Esophagus muscularis mucosa (tissue), 4 donors: ENCODE results near the gene ATP6AP2. TPM values are rescaled to one million over a fixed set of nuclear protein-coding genes. Genes with fewer than 3 reads are reported as not detected.
"Not testable (repeated sequence)": the region's sequence is repeated elsewhere in the genome, so short reads cannot be mapped to it uniquely, and the experiment has no call there.

Source experiments
- DNase-seq: peaks from one replicate; pipeline ENCODE4 v3.0.0-alpha.2; 2017; ENCODE audit errors: extremely low spot score
- H3K27ac ChIP-seq, 4 donors: fragments of 200-600 bp; sonication (generic); replicated peaks in 1 of 4; 1 replicate in 3 of 4; 2 replicates in 1 of 4; pipeline ENCODE4 v1.5.1; 2016 to 2019; ENCODE audit warnings: mild to moderate bottlenecking in 1 of 4
- H3K27me3 ChIP-seq, 4 donors: fragments of 200-600 bp; sonication (generic); one replicate each; pipeline versions ENCODE4 v1.5.1 to v1.6.0; 2016 to 2019
- H3K36me3 ChIP-seq, 4 donors: fragments of 200-600 bp; sonication (generic); one replicate each; pipeline ENCODE4 v1.5.1; 2016 to 2019
- H3K4me1 ChIP-seq, 4 donors: fragments of 200-600 bp; sonication (generic); one replicate each; pipeline ENCODE4 v1.5.1; 2016 to 2019
- H3K4me3 ChIP-seq, 4 donors: fragments of 200-600 bp; sonication (generic); 1 replicate in 2 of 4; 2 replicates in 2 of 4; pipeline ENCODE4 v1.5.1; 2016 to 2019; ENCODE audit warnings: mild to moderate bottlenecking in 4 of 4, moderate library complexity in 1 of 4
- H3K9me3 ChIP-seq, 4 donors: fragments of 200-600 bp; sonication (generic); 1 replicate in 3 of 4; 2 replicates in 1 of 4; pipeline ENCODE4 v1.5.1; 2016 to 2019
- EP300 ChIP-seq: sonication (generic); formaldehyde crosslinking; IDR thresholded peaks from one replicate; pipeline ENCODE4 v1.6.1; 2017; ENCODE audit warnings: antibody characterized with exemption
- POLR2A ChIP-seq: fragments of 450-650 bp; IDR thresholded peaks from one replicate; pipeline ENCODE4 v1.6.1; 2017; ENCODE audit warnings: antibody characterized with exemption, moderate library complexity, mild to moderate bottlenecking, low read depth
- POLR2AphosphoS5 ChIP-seq, 2 donors: sonication (generic); formaldehyde crosslinking; IDR thresholded peaks; one replicate each; pipeline ENCODE4 v1.6.1; 2017; ENCODE audit warnings: antibody characterized with exemption in 2 of 2
- WGBS: methylation state at CpG from one replicate; pipeline ENCODE4 v1.1.5; 2018; 5-methylcytosine and 5-hydroxymethylcytosine counted together
- intact Hi-C: fragments of 100-400 bp; cut with DNase I; formaldehyde crosslinking; loops from one replicate; pipeline ENCODE4 v1.15.1; 2023
- total RNA-seq, 4 donors: library from RNA; depleted of rRNA; stranded (reverse); fragments of >200 nt; gene quantifications; one replicate each; pipeline versions ENCODE4 v1.1.0 to v1.2.1, GENCODE V29; 2016
- TF ChIP-seq, protein P1 (sequence below), 3 experiments: fragments of 200-600 bp in 2 of 3; fragments of 450-650 bp in 1 of 3; sonication (generic) in 2 of 3; IDR thresholded peaks; one replicate each; pipeline ENCODE4 v1.5.1; 2017 to 2019; ENCODE audit warnings: antibody characterized with exemption in 3 of 3, mild to moderate bottlenecking in 2 of 3, moderate library complexity in 1 of 3

The ATP6AP2 gene
- total RNA-seq, 4 donors from 2014 or later = 76.4 to 105 (median 93.3) TPM

DNA sequence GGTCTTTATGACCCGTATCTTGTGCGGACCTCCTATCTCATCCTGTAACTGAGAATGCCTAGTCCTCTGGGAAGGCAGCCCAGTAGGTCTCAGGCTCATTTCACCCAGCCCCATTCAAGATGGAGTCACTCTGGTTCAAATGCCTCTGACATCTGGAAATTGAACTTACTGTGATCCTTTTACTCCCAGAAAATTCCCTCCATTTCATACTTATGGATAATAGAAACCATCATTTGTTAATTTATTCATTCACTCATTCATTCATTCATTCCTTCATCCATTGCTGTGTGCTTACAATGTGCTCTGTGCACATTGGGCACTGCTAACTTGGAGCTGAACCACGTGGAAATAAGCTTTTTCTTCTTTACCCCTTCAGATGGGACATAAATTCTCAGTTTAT lies 9.2 kb upstream of the ATP6AP2 start:
- Histone ChIP-seq H3K4me3 (no peak overlapping the region), H3K27me3 (no peaks in the 10 kb centered on the region), H3K4me1 (no peaks in the 10 kb centered on the region), H3K9me3 (no peaks in the 10 kb centered on the region), H3K27ac (no peak overlapping the region), H3K36me3 (no peaks in the 10 kb centered on the region)
- TF ChIP-seq, protein P1, sequence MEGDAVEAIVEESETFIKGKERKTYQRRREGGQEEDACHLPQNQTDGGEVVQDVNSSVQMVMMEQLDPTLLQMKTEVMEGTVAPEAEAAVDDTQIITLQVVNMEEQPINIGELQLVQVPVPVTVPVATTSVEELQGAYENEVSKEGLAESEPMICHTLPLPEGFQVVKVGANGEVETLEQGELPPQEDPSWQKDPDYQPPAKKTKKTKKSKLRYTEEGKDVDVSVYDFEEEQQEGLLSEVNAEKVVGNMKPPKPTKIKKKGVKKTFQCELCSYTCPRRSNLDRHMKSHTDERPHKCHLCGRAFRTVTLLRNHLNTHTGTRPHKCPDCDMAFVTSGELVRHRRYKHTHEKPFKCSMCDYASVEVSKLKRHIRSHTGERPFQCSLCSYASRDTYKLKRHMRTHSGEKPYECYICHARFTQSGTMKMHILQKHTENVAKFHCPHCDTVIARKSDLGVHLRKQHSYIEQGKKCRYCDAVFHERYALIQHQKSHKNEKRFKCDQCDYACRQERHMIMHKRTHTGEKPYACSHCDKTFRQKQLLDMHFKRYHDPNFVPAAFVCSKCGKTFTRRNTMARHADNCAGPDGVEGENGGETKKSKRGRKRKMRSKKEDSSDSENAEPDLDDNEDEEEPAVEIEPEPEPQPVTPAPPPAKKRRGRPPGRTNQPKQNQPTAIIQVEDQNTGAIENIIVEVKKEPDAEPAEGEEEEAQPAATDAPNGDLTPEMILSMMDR (IDR thresholded peaks at IDR 0.05) = no peak
- TF ChIP-seq POLR2AphosphoS5 (IDR thresholded peaks at IDR 0.05) (no peak), EP300 (no peak), POLR2A (no peak)
- WGBS = 70% methylated on average over 3 of the region's 3 CpGs
- intact Hi-C loops = no loop called here
- no peak for DNase-seq

DNA sequence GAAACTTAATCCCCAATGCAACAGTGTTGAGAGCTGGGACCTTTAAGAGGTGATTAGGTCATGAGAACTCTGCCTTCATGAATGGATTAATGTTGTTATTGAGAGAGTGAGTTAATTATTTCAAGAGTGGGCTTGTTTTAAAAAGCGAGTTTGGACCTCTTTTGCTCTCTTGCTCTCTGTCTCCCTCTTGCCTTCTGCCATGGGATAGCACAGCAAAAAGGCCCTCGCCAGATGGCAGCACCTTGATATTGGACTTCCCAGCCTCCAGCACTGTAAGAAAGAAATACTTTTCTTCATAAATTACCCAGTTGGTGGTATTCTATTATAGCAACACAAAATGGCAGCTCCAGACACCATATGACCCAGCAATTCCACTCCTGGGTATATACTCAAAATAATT lies 7.0 kb upstream of the ATP6AP2 start:
- WGBS = 48% methylated on average over 2 of the region's 2 CpGs
- intact Hi-C loops = no loop called here

DNA sequence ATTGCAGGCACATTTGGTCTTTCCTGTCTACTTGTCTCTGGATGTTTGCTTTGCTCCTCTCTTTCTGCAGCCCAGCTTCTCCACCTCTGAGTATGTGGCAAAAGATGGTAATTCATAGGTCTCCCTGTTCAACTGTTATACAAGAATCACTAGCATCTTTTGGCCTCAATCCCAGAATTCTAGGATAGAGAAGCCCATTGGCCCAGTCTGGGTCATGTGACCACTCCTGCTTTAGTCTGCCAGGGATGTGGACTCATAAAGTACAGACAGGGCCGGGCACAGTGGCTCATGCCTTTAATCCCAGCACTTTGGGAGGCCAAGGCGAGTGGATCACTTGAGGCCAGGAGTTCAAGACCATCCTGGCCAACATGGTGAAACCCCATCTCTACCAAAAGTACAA lies 5.4 kb upstream of the ATP6AP2 start:
- DNase-seq, H3K4me1 ChIP-seq, intact Hi-C loops, H3K27me3 ChIP-seq, H3K36me3 ChIP-seq, H3K4me3 ChIP-seq, H3K27ac ChIP-seq, H3K9me3 ChIP-seq: not testable (repeated sequence)
- WGBS = 0% methylated on average over 1 of the region's 2 CpGs

More for the DNA sequence above, 7.0 kb upstream of the ATP6AP2 start:
- TF ChIP-seq POLR2A = no peak
- TF ChIP-seq, protein P1 (IDR thresholded peaks at IDR 0.05) = peak in 1 of 3 experiments; percentile 22
- no peak overlapping the region for H3K27ac ChIP-seq
- DNase-seq = no peak
- H3K9me3 ChIP-seq = no peaks in the 10 kb centered on the region
- H3K4me3 ChIP-seq = no peak overlapping the region
- no peaks in the 10 kb centered on the region for H3K36me3 ChIP-seq
- H3K4me1 ChIP-seq = no peaks in the 10 kb centered on the region
- H3K27me3 ChIP-seq = no peaks in the 10 kb centered on the region

DNA sequence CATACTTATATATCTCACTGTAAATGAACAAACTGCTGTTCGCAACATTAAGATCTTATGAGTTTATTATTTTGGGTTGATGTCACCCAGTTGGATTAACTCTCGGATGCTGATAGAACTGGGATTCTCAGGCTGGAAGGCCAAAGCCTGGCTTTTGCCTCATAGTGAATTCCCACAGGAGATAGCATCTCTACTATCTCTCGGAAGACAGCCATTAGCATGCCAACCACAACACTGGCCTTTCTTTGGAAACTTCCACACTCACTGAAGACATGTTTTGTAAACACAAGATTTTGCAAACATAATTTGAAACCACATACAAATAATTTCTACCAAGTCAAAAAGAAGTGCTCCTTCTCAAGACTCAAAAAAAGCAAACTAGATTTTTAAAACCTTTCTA lies 4.5 kb upstream of the ATP6AP2 start:
- no peaks in the 10 kb centered on the region for H3K27me3 ChIP-seq
- H3K4me3 ChIP-seq = no peak overlapping the region
- no peak overlapping the region for H3K27ac ChIP-seq
- H3K9me3 ChIP-seq = no peaks in the 10 kb centered on the region
- DNase-seq = no peak
- intact Hi-C loops = no loop called here
- H3K36me3 ChIP-seq = no peaks in the 10 kb centered on the region
- no peak for TF ChIP-seq POLR2A
- no peak for TF ChIP-seq EP300
- TF ChIP-seq, protein P1 (IDR thresholded peaks at IDR 0.05) = no peak
- TF ChIP-seq POLR2AphosphoS5 (IDR thresholded peaks at IDR 0.05) = no peak
- 91% methylated on average over 3 of the region's 3 CpGs for WGBS
- H3K4me1 ChIP-seq = peaks cover 0 to under 1% (median 0%) of the 10 kb centered on the region in 4 donors

DNA sequence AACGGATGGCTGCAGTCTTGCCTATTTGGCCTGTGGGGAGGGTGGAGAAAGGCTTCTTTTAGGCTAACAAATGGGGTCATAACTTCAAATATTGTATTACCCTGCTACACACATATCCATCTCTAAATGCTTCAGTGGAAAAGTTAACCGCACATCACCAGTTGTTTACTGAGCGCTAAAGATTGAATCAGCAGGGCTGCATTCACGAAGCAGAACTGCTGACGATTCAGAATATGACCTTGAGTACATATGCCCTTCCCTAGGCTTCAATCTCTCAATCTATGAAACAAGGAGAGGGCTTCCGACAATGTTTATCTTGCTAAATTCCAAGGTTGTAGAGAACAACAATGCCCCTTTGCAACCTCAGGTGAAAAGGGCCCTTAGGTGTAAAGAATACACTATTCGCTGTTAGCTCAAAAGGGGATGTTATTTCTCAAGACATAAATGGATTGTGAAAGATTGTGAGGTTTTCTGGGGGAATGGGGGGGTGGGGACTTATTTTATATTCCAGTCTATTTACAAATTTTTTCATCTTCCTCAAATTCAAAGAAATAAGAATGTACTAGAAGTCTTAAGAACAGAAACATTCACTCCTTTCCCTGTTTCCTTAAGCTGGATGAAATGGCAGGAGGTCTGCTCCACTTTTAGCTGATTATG lies 2.6 kb upstream of the ATP6AP2 start:
- Histone ChIP-seq H3K4me3 (no peak overlapping the region), H3K9me3 (no peaks in the 10 kb centered on the region), H3K27ac (no peak overlapping the region), H3K36me3 (no peaks in the 10 kb centered on the region), H3K4me1 (peaks cover 0 to 18% (median 18%) of the 10 kb centered on the region in 4 donors), H3K27me3 (no peaks in the 10 kb centered on the region)
- no peak for DNase-seq
- TF ChIP-seq, protein P1 (IDR thresholded peaks at IDR 0.05) = no peak
- TF ChIP-seq POLR2A (no peak), POLR2AphosphoS5 (IDR thresholded peaks at IDR 0.05) (no peak), EP300 (no peak)
- intact Hi-C loops = no loop called here
- WGBS = 74% methylated on average over 7 of the region's 7 CpGs
